ENCODE data around the gene VANGL1.
"Not testable (repeated sequence)": the region's sequence is repeated elsewhere in the genome, so short reads cannot be mapped to it uniquely, and the experiment has no call there.

VANGL1 gene

GRCh38 chr1:115620950-115621349, 20.8 kb upstream of the VANGL1 start:
- no peak overlapping the region for H3K4me3 ChIP-seq (ENCODE audit: low read depth, low read length)
- TF ChIP-seq, protein P1, sequence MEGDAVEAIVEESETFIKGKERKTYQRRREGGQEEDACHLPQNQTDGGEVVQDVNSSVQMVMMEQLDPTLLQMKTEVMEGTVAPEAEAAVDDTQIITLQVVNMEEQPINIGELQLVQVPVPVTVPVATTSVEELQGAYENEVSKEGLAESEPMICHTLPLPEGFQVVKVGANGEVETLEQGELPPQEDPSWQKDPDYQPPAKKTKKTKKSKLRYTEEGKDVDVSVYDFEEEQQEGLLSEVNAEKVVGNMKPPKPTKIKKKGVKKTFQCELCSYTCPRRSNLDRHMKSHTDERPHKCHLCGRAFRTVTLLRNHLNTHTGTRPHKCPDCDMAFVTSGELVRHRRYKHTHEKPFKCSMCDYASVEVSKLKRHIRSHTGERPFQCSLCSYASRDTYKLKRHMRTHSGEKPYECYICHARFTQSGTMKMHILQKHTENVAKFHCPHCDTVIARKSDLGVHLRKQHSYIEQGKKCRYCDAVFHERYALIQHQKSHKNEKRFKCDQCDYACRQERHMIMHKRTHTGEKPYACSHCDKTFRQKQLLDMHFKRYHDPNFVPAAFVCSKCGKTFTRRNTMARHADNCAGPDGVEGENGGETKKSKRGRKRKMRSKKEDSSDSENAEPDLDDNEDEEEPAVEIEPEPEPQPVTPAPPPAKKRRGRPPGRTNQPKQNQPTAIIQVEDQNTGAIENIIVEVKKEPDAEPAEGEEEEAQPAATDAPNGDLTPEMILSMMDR (IDR thresholded peaks at IDR 0.05; ENCODE audit: low read depth, low read length): no peak
- H3K36me3 ChIP-seq: no peaks in the 10 kb centered on the region
- no peaks in the 10 kb centered on the region for H3K27me3 ChIP-seq
- no peaks in the 10 kb centered on the region for H3K9me3 ChIP-seq
- no peak for DNase-seq
- H3K4me1 ChIP-seq: no peaks in the 10 kb centered on the region

DNA sequence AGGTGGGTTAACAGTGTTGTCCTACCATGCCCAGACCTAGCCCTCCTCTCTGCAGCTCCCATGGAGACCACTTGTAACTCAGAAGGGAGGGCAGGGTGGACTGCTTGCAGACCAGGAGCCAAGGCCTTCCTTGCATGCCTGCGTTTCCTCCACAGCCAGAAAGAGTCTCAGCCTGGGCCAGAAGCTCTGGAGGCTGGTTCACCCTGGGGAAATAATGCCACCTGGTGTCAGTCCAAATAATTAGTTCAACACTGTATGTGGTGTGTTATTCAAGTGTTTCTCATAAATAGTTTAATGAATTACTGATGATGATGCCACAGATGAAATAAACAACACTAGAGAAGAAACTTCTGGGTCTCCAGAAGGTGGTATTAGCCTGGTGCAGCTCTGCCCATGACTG, 16.9 kb upstream of the VANGL1 start:
- no peaks in the 10 kb centered on the region for H3K4me1 ChIP-seq
- TF ChIP-seq, protein P1 (IDR thresholded peaks at IDR 0.05; ENCODE audit: low read depth, low read length): no peak
- H3K27me3 ChIP-seq: no peaks in the 10 kb centered on the region
- H3K9me3 ChIP-seq: no peaks in the 10 kb centered on the region
- DNase-seq: no peak
- H3K36me3 ChIP-seq: no peaks in the 10 kb centered on the region
- H3K4me3 ChIP-seq (ENCODE audit: low read depth, low read length): no peak overlapping the region

DNA sequence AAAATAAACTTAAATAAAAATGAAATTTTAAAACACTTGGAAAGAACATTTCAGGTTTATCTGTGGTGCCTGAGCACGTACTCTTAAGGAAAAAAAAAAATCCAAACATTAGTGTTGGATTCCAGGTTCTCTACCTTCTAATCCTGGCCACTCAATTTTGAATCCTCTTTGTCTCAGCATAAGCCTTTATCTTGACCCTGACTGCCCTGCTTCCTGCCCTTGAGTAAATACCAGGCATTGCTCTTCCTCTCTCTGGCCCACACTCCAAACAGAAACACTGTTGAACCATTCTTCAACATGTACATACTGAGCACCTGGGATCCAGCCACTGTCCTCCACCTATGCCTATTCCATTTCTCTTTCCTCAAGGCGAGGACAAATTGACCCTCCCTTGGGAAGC, 11.4 kb upstream of the VANGL1 start:
- DNase-seq: no peak
- no peaks in the 10 kb centered on the region for H3K9me3 ChIP-seq
- TF ChIP-seq, protein P1 (IDR thresholded peaks at IDR 0.05; ENCODE audit: low read depth, low read length): no peak
- H3K4me1 ChIP-seq: no peaks in the 10 kb centered on the region
- no peaks in the 10 kb centered on the region for H3K36me3 ChIP-seq
- no peak overlapping the region for H3K4me3 ChIP-seq (ENCODE audit: low read depth, low read length)
- H3K27me3 ChIP-seq: no peaks in the 10 kb centered on the region

DNA sequence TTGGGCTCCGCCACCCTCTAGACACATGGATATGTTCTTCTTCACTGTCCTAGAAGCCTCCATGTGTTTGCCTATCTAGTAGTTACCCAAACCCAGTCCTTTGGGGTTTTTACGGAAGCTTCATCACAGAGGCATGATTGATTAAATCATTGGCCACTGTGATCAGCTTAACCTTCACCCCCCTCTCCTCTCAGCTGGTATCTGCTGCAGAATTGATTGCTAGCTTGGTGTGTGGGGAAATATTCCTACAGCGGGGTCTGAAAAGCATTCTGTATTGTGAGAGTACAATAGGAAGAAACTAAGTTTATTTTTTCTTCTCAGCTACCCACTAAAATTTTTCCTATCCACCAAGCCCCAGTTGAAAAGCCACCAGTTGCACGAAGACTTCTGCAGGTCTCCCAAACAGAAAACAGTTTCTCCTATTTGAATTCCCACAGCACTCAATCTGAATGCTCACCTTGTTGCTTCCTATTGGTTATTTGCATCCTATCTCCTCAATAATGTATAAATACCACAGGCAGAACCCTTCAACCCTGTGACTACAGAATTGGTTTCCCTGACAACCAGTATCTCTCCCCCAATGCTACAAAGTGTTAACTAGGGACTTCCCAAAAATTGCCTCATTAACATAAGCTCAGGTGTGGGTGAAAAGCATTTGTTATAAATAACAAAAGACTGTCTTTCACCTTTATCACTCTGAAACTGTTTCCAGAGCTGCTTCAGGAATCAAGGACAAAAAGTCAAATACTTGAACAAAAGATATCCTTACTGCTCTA, 9.3 kb upstream of the VANGL1 start:
- DNase-seq: no peak
- H3K4me3 ChIP-seq (ENCODE audit: low read depth, low read length): no peak overlapping the region
- no peaks in the 10 kb centered on the region for H3K36me3 ChIP-seq
- H3K4me1 ChIP-seq: no peaks in the 10 kb centered on the region
- TF ChIP-seq, protein P1 (IDR thresholded peaks at IDR 0.05; ENCODE audit: low read depth, low read length): no peak
- no peaks in the 10 kb centered on the region for H3K27me3 ChIP-seq
- no peaks in the 10 kb centered on the region for H3K9me3 ChIP-seq

DNA sequence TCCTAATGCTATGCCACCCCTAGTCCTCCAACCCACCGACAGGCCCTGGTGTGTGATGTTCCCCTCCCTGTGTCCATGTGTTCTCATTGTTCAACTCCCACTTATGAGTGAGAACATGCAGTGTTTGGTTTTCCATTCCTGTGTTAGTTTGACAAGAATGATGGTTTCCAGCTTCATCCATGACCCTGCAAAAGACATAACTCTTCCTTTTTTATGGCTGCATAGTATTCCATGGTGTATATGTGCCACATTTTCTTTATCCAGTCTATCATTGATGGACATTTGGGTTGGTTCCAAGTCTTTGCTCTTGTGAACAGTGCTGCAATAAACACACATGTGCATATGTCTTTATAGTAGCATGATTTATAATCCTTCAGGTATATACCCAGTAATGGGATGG, 8.2 kb upstream of the VANGL1 start:
- not testable (repeated sequence) for H3K36me3 ChIP-seq, H3K27me3 ChIP-seq

GRCh38 chr1:115637247-115637646, 4.5 kb upstream of the VANGL1 start:
- not testable (repeated sequence) for DNase-seq; H3K4me3 ChIP-seq (ENCODE audit: low read depth, low read length); H3K4me1 ChIP-seq; H3K9me3 ChIP-seq; H3K36me3 ChIP-seq
- peaks cover 11% of the 10 kb centered on the region for H3K27me3 ChIP-seq

More for the DNA sequence above, 8.2 kb upstream of the VANGL1 start:
- not testable (repeated sequence) for H3K4me1 ChIP-seq; H3K9me3 ChIP-seq; H3K4me3 ChIP-seq (ENCODE audit: low read depth, low read length); DNase-seq

GRCh38 chr1:115640384-115640783, 1.4 kb upstream of the VANGL1 start:
- Histone ChIP-seq H3K4me3 (ENCODE audit: low read depth, low read length) (no peak overlapping the region), H3K4me1 (no peaks in the 10 kb centered on the region), H3K9me3 (peaks cover 3% of the 10 kb centered on the region), H3K36me3 (no peaks in the 10 kb centered on the region), H3K27me3 (peaks cover 18% of the 10 kb centered on the region)
- TF ChIP-seq, protein P1 (IDR thresholded peaks at IDR 0.05; ENCODE audit: low read depth, low read length): no peak
- DNase-seq: no peak
